ENCODE measurements around the gene RFTN1.

GRCh38 chr3:16481546-16481897, 32.0 kb downstream of the RFTN1 start:
- TF ChIP-seq CTCF (IDR thresholded peaks at IDR 0.05) (no peak), POLR2A (IDR thresholded peaks at IDR 0.05) (no peak)

Measured in heart left ventricle (tissue), 13 donors.